Measurements from ENCODE around the gene BBS12. TPM values are rescaled to one million over a fixed set of nuclear protein-coding genes. Genes with fewer than 3 reads are reported as not detected.

BBS12 gene
- total and polyA plus RNA-seq, 2 donors (not counting 1 experiment from before 2014, with no cell fraction given), result 0.25 to 3.4 TPM

- DNase-seq (no peak), ATAC-seq (ENCODE audit: low read depth) (no peak)
- TF ChIP-seq EZH2 (IDR thresholded peaks at IDR 0.05; ENCODE audit: borderline replicate concordance, insufficient read depth, low read depth, low read length, poor library complexity, severe bottlenecking) (no peak), CTCF (IDR thresholded peaks at IDR 0.05) (no peak)
- no peaks in the 10 kb centered on the region for H3K9me3 Mint-ChIP-seq (ENCODE audit: insufficient read depth)
- POLR2A ChIA-PET, result no interaction called here
- intact Hi-C loops (cut with micrococcal nuclease), result no loop called here
- H3K27me3 ChIP-seq (replicated peaks in 1 of 4; ENCODE audit: control extremely low read depth in 1 of 4, control insufficient read depth in 3 of 4, insufficient read depth in 4 of 4, low read length in 3 of 4), result no peaks in the 10 kb centered on the region
- H3K36me3 ChIP-seq (replicated peaks in 1 of 2; ENCODE audit: control extremely low read depth in 1 of 2, control insufficient read depth in 1 of 2, extremely low read depth in 1 of 2, insufficient read depth in 2 of 2, low read length in 1 of 2), result no peaks in the 10 kb centered on the region
- H4K20me1 ChIP-seq (ENCODE audit: control insufficient read depth, insufficient read depth, low read length, poor library complexity, severe bottlenecking), result no peaks in the 10 kb centered on the region
- peaks cover 9% of the 10 kb centered on the region for H3K27me3 Mint-ChIP-seq
- no peaks in the 10 kb centered on the region for H3K9me3 ChIP-seq (ENCODE audit: control extremely low read depth in 1 of 3, control insufficient read depth in 2 of 3, insufficient read depth in 1 of 3, low read length in 2 of 3)
- H3K27ac ChIP-seq (ENCODE audit: low read length in 2 of 2), result no peak overlapping the region
- no peaks in the 10 kb centered on the region for H3K4me1 ChIP-seq (ENCODE audit: control insufficient read depth in 2 of 2, insufficient read depth in 2 of 2, low read length in 2 of 2)
- no peak overlapping the region for H3K9ac ChIP-seq (ENCODE audit: low read length)
- H3K4me2 ChIP-seq (replicated peaks; ENCODE audit: low read depth, low read length, poor library complexity, severe bottlenecking), result no peak overlapping the region
- H3K4me1 Mint-ChIP-seq, result no peaks in the 10 kb centered on the region
- no peak overlapping the region for H3K4me3 ChIP-seq (ENCODE audit: control extremely low read depth in 1 of 5, extremely low read depth in 1 of 5, insufficient read depth in 1 of 5, low read depth in 2 of 5, low read length in 4 of 5)
- no peak overlapping the region for H2AFZ ChIP-seq (ENCODE audit: insufficient read depth, low read depth, low read length, poor library complexity, severe bottlenecking)
- H3K4me3 Mint-ChIP-seq, result no peak overlapping the region
- no peak overlapping the region for H3K27ac Mint-ChIP-seq
- WGBS (ENCODE audit: insufficient coverage), result no CpG with 5 or more reads among the region's 4 CpGs
- H3K79me2 ChIP-seq (ENCODE audit: control insufficient read depth, insufficient read depth, low read length), result no peaks in the 10 kb centered on the region
- CTCF ChIA-PET, result interaction anchor here (1.4 kb wide), 1 partner anchor 19 kb away, joined by 5 read pairs; no protein-coding TSS in a partner anchor
These were observed 44.4 kb downstream of the BBS12 start for GRCh38 chr4:122776916-122777315.

DNA sequence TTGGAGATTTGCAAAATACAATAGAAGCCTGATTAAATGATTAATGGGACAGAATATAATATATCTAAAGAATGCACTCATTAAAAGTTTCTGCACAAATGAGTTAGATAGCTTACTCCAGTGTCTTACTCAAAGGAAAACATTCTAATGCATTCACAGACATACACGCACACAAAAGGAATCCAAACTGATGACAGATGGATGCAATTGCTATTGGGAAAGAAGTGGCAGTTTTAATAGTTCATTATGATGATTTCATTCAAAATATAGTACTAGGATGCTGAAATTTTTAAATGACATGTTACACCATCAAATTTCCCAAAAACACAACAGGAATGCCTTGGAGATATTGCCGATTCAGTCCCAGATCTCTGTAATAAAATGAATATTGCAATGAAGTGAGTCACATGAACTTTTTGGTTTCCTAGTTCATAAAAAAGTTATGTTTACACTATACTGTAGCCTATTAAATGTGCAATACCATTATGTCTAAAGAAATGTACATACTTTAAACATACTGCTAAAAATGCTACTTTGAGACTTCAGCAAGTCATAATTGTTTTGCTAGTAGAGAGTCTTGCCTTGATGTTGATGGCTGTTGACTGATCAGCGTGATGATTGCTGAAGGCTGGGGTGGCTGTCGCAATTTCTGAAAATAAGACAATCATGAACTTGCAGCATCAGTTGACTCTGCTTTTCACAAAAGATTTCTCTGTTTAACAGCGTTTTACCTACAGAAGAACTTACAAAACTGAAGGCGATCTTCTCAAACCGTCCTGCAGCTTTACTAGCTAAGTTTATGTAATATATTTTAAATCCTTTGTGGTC is 45.6 kb downstream of the BBS12 start:
- H3K27ac ChIP-seq (ENCODE audit: low read length in 2 of 2), result no peak overlapping the region
- CTCF ChIA-PET, result no interaction called here
- POLR2A ChIA-PET, result no interaction called here
- no peak overlapping the region for H3K9ac ChIP-seq (ENCODE audit: low read length)
- Mint-ChIP-seq H3K4me3 (no peak overlapping the region), H3K9me3 (ENCODE audit: insufficient read depth) (no peaks in the 10 kb centered on the region), H3K27ac (no peak overlapping the region), H3K27me3 (peaks cover 15% of the 10 kb centered on the region), H3K4me1 (no peaks in the 10 kb centered on the region)
- TF ChIP-seq CTCF (IDR thresholded peaks at IDR 0.05) (no peak), EZH2 (IDR thresholded peaks at IDR 0.05; ENCODE audit: borderline replicate concordance, insufficient read depth, low read depth, low read length, poor library complexity, severe bottlenecking) (no peak)
- no peaks in the 10 kb centered on the region for H3K9me3 ChIP-seq (ENCODE audit: control extremely low read depth in 1 of 3, control insufficient read depth in 2 of 3, insufficient read depth in 1 of 3, low read length in 2 of 3)
- H3K4me1 ChIP-seq (ENCODE audit: control insufficient read depth in 2 of 2, insufficient read depth in 2 of 2, low read length in 2 of 2), result no peaks in the 10 kb centered on the region
- H4K20me1 ChIP-seq (ENCODE audit: control insufficient read depth, insufficient read depth, low read length, poor library complexity, severe bottlenecking), result no peaks in the 10 kb centered on the region
- intact Hi-C loops (cut with micrococcal nuclease), result no loop called here
- 100% methylated on average over 2 of the region's 7 CpGs for WGBS (ENCODE audit: insufficient coverage)
- H3K36me3 ChIP-seq (replicated peaks in 1 of 2; ENCODE audit: control extremely low read depth in 1 of 2, control insufficient read depth in 1 of 2, extremely low read depth in 1 of 2, insufficient read depth in 2 of 2, low read length in 1 of 2), result no peaks in the 10 kb centered on the region
- H3K4me2 ChIP-seq (replicated peaks; ENCODE audit: low read depth, low read length, poor library complexity, severe bottlenecking), result no peak overlapping the region
- DNase-seq, result no peak
- no peaks in the 10 kb centered on the region for H3K27me3 ChIP-seq (replicated peaks in 1 of 4; ENCODE audit: control extremely low read depth in 1 of 4, control insufficient read depth in 3 of 4, insufficient read depth in 4 of 4, low read length in 3 of 4)
- ATAC-seq (ENCODE audit: low read depth), result no peak
- no peak overlapping the region for H3K4me3 ChIP-seq (ENCODE audit: control extremely low read depth in 1 of 5, extremely low read depth in 1 of 5, insufficient read depth in 1 of 5, low read depth in 2 of 5, low read length in 4 of 5)
- H2AFZ ChIP-seq (ENCODE audit: insufficient read depth, low read depth, low read length, poor library complexity, severe bottlenecking), result no peak overlapping the region
- no peaks in the 10 kb centered on the region for H3K79me2 ChIP-seq (ENCODE audit: control insufficient read depth, insufficient read depth, low read length)

All from B cell (primary cell).